WERI-Rb-1 (cell line): ENCODE data around the gene APH1B.
A peak's percentile ranks its signal among the peaks of the same experiment; 100 is the strongest.

ENCODE experiments used
- DNase-seq: peaks from one replicate; pipeline ENCODE4 v3.0.0-alpha.2; 2020
- H3K27ac ChIP-seq: fragments of 250-450 bp; sonication (Bioruptor Pico); 2 replicates; pipeline ENCODE4 v1.5.1; 2020; ENCODE audit warnings: mild to moderate bottlenecking, moderate library complexity
- H3K27me3 ChIP-seq: fragments of 250-450 bp; sonication (Bioruptor Pico); 2 replicates; pipeline ENCODE4 v1.5.1; 2021; ENCODE audit warnings: mild to moderate bottlenecking, low read depth, moderate library complexity; ENCODE audit not compliant: insufficient read depth, severe bottlenecking
- H3K36me3 ChIP-seq: fragments of 250-450 bp; sonication (Bioruptor Pico); 2 replicates; pipeline ENCODE4 v1.5.1; 2020; ENCODE audit warnings: mild to moderate bottlenecking, moderate library complexity
- H3K4me3 ChIP-seq: 2 replicates; pipeline ENCODE4 v1.5.1; 2011; ENCODE audit warnings: low read depth, mild to moderate bottlenecking, control low read depth, low read length
- H3K9me3 ChIP-seq: fragments of 250-450 bp; sonication (Bioruptor Pico); 2 replicates; pipeline ENCODE4 v1.5.1; 2021; ENCODE audit warnings: mild to moderate bottlenecking, moderate library complexity; ENCODE audit not compliant: severe bottlenecking
- TF ChIP-seq, protein P1 (sequence below): IDR thresholded peaks from 2 replicates; pipeline ENCODE4 v1.5.1; 2011; ENCODE audit warnings: low read depth, mild to moderate bottlenecking, control low read depth, inconsistent platforms, low read length

APH1B gene

DNA sequence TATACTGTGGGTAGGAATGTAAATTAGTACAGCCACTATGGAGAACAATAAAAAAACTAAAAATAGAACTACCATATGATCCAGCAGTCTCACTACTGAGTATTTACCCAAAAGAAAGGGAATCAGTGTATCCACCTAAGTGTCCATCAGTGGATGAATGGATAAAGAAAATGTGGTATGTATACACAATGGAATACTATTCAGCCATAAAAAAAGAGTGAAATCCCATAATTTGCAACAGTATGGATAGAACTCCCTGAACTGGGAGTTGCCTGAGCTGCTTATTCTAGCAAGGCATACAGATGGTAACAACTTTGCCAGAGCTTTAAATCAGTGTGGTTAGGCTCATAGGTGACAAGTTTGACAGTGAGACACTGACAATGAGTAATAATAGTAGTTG is 16.1 kb upstream of the APH1B start:
- Histone ChIP-seq H3K27ac (no peak overlapping the region), H3K27me3 (no peaks in the 10 kb centered on the region), H3K36me3 (peaks cover 11% of the 10 kb centered on the region), H3K9me3 (no peaks in the 10 kb centered on the region), H3K4me3 (no peak overlapping the region)
- no peak for DNase-seq
- TF ChIP-seq, protein P1, sequence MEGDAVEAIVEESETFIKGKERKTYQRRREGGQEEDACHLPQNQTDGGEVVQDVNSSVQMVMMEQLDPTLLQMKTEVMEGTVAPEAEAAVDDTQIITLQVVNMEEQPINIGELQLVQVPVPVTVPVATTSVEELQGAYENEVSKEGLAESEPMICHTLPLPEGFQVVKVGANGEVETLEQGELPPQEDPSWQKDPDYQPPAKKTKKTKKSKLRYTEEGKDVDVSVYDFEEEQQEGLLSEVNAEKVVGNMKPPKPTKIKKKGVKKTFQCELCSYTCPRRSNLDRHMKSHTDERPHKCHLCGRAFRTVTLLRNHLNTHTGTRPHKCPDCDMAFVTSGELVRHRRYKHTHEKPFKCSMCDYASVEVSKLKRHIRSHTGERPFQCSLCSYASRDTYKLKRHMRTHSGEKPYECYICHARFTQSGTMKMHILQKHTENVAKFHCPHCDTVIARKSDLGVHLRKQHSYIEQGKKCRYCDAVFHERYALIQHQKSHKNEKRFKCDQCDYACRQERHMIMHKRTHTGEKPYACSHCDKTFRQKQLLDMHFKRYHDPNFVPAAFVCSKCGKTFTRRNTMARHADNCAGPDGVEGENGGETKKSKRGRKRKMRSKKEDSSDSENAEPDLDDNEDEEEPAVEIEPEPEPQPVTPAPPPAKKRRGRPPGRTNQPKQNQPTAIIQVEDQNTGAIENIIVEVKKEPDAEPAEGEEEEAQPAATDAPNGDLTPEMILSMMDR, result no peak

DNA sequence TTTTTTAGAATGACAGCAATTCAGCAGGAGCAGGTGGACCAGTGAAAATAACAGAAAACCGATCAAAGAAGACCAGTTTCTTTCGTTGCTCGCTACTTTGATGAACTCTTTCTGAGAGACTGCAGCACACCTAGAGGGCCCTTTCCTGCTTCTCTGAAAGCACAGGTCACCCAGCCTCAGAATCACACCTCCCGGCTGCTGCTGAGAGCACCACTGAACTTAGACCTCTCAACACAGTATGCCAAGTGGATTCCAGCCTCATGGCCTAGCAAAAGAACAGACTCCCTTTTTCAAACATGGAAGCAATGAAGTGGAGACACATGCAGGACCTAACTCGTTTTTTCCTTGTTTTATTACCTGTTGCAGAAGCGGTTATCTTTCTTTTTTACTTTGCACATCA is 13.9 kb upstream of the APH1B start:
- Histone ChIP-seq H3K27me3 (no peaks in the 10 kb centered on the region), H3K9me3 (no peaks in the 10 kb centered on the region), H3K36me3 (peaks cover 11% of the 10 kb centered on the region), H3K27ac (no peak overlapping the region), H3K4me3 (no peak overlapping the region)
- TF ChIP-seq, protein P1, result no peak
- DNase-seq, result no peak

DNA sequence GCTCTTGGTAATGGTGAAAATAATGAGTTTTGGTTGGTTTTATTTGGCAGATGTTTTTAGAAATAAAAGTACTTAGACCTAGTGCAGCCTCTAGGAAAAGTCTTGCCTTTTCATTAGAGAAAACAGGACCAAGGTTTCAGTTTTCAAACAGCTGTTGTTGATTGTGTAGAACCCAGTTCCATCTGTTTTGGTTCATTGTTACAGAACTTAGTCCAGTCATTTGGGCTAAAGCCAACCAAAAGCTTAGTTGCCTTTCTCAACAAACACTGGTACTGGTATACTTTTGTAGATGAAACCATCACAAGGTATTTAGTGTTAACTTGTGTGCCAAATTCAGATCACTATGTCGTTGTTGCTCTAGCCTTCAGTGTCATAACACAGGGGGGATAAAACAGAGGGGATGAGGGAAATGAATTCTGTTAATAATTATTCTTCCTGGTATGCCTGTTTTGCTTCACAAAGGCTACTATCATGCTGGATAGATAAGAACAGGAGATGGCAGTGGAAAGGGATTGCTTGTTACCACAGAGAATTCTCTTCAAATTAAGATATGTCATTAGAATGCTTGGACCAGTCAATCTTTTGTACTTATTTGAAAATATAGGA is 12.6 kb upstream of the APH1B start:
- TF ChIP-seq, protein P1, result no peak

DNA sequence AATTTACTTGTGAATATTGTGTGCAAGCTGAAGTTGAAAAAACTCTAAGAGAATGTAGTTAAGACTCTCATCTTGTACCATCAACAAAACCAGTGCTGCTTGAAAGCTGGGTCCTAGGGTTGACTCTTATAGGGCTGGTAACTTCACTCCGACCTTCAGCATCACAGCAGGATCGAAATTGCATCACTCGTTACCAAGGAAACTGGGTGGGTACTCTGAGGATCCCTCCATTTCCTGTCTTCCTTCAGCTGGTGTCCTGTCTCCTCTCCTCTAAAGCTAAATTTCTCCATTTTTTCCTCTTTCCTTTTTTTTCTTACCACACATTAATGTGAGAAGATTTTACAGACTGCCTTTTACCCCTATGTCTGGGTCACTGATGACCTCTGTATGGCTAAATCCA is 3.0 kb upstream of the APH1B start:
- Histone ChIP-seq H3K27ac (no peak overlapping the region), H3K36me3 (no peaks in the 10 kb centered on the region), H3K9me3 (no peaks in the 10 kb centered on the region), H3K4me3 (no peak overlapping the region), H3K27me3 (no peaks in the 10 kb centered on the region)
- DNase-seq, result no peak
- TF ChIP-seq, protein P1, result no peak

More for the DNA sequence above, 12.6 kb upstream of the APH1B start:
- no peak for DNase-seq
- Histone ChIP-seq H3K4me3 (no peak overlapping the region), H3K27me3 (no peaks in the 10 kb centered on the region), H3K36me3 (peaks cover 11% of the 10 kb centered on the region), H3K9me3 (no peaks in the 10 kb centered on the region), H3K27ac (no peak overlapping the region)

DNA sequence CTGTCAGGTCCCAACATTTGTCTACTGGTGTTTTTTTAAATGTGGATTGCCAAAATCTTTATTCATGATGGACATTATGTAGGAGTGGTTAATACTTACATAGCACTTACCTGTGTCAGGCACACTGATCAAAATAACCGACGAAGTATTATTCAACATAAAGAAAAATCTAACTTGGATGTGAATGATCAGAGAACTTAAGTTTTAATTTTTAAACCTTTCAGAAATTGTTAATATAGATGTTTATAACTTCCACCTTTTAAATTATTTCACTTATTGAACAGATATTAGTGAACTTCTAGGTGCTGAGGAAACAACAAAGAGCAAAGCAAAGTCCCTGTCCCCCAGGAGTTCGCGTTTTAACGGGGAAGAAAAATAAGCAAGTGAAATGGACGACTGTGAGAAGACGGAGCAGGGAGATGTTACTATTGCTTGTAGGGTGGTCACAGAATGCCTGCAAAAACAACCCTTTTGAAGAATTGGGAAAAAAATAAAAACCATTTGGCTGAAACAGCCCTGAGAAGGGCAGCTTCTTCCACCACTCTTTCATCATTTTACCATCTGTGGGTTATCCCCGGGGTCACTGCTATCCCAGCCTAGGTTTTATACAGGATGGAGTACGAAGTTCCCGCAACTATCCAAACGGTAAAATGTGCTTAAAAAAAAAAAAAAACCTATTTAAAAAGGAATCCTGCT is 915 bp upstream of the APH1B start:
- Histone ChIP-seq H3K36me3 (no peaks in the 10 kb centered on the region), H3K27me3 (no peaks in the 10 kb centered on the region), H3K4me3 (peak overlapping the region; percentile 94), H3K27ac (peak overlapping the region; percentile 66), H3K9me3 (no peaks in the 10 kb centered on the region)
- TF ChIP-seq, protein P1, result no peak
- no peak for DNase-seq
